ENCODE measurements around the gene TMEM108. TPM values are rescaled to one million over a fixed set of nuclear protein-coding genes. Genes with fewer than 3 reads are reported as not detected.

The TMEM108 gene
- polyA plus RNA-seq, 1 donor (not counting 4 experiments of a cell fraction or from before 2014, with no cell fraction given) = not detected

DNA sequence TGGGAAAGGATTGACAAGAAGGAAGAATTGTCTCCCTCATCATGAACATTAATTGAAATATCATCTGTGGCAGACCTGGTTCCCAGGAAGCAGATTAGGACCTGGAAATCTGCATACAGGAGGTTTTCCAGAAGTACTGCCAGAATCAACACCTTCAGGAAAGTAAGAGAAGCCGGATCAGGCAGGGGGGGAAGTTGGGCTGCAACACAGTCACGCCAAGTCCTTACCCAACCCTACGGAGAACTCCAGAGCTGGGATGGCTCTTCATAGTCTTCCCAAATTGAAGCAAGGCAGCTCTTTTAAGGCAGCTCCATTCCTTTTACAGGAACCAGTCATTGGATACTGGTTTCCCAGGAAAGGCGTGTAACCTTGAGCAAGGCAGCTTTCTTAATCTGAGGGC is 326.5 kb downstream of the TMEM108 start:
- no peaks in the 10 kb centered on the region for H3K36me3 ChIP-seq (ENCODE audit: control insufficient read depth in 2 of 2, extremely low read depth in 1 of 2, insufficient read depth in 2 of 2, low read length in 2 of 2)
- H3K79me2 ChIP-seq (ENCODE audit: control insufficient read depth, insufficient read depth, low read length) = no peaks in the 10 kb centered on the region
- TF ChIP-seq, protein P1, sequence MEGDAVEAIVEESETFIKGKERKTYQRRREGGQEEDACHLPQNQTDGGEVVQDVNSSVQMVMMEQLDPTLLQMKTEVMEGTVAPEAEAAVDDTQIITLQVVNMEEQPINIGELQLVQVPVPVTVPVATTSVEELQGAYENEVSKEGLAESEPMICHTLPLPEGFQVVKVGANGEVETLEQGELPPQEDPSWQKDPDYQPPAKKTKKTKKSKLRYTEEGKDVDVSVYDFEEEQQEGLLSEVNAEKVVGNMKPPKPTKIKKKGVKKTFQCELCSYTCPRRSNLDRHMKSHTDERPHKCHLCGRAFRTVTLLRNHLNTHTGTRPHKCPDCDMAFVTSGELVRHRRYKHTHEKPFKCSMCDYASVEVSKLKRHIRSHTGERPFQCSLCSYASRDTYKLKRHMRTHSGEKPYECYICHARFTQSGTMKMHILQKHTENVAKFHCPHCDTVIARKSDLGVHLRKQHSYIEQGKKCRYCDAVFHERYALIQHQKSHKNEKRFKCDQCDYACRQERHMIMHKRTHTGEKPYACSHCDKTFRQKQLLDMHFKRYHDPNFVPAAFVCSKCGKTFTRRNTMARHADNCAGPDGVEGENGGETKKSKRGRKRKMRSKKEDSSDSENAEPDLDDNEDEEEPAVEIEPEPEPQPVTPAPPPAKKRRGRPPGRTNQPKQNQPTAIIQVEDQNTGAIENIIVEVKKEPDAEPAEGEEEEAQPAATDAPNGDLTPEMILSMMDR (optimal IDR thresholded peaks at IDR 0.05 in 1 of 3, IDR thresholded peaks at IDR 0.05 in 1 of 3, conservative IDR thresholded peaks at IDR 0.05 in 1 of 3; ENCODE audit: extremely low read depth in 1 of 3, insufficient read depth in 2 of 3, low read length in 3 of 3) = no peak
- no peak for TF ChIP-seq EZH2 (IDR thresholded peaks at IDR 0.05; ENCODE audit: low read length)
- dilution Hi-C loops (cut with MboI; ENCODE audit: extremely low pct_ligation_motif_present, low sequenced_read_pairs) = no loop called here
- H3K27ac ChIP-seq (ENCODE audit: control insufficient read depth, insufficient read depth, low read length) = no peak overlapping the region
- peaks cover 7% of the 10 kb centered on the region for H3K27me3 ChIP-seq (ENCODE audit: control insufficient read depth, extremely low read depth, insufficient read depth, low read length)
- no peak overlapping the region for H2AFZ ChIP-seq (ENCODE audit: control insufficient read depth, low read length)
- FAIRE-seq = no peak
- no peaks in the 10 kb centered on the region for H3K9me1 ChIP-seq (ENCODE audit: control insufficient read depth, extremely low read depth, insufficient read depth, low read length)
- DNase-seq (ENCODE audit: low read depth, low spot score) = no peak
- no peak overlapping the region for H3K4me2 ChIP-seq (ENCODE audit: control insufficient read depth, extremely low read depth, insufficient read depth, low read depth, low read length)
- no peak overlapping the region for H3K9ac ChIP-seq (ENCODE audit: control insufficient read depth, extremely low read depth, insufficient read depth, low read length)
- no peaks in the 10 kb centered on the region for H4K20me1 ChIP-seq (ENCODE audit: control insufficient read depth, extremely low read depth, insufficient read depth, low read length)
- H3K4me1 ChIP-seq (ENCODE audit: control insufficient read depth, extremely low read depth, insufficient read depth, low read length) = no peaks in the 10 kb centered on the region
- H3K4me3 ChIP-seq (ENCODE audit: control insufficient read depth in 2 of 3, extremely low read depth in 1 of 3, insufficient read depth in 2 of 3, low read depth in 1 of 3, low read length in 3 of 3) = no peak overlapping the region
- no peaks in the 10 kb centered on the region for H3K9me3 ChIP-seq (ENCODE audit: control insufficient read depth, low read depth, low read length)

DNA sequence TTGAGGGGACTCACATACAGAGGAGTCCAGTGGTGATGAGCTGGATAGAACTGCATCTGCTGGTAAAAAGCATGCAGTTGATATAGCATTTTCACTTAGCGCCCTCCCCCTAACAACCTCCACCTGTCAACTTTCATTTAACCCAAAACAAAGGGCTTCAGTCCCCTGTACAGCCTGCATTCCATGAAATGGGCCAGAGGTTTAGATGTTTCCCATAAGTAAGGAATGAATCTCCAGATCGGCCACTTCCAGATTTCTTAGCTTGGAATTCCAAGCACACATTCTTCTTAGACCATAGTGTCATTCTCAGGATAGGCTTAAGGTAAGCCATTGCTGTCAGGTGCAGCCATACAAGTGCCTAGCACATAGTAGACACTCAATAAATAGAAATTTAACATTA is 328.7 kb downstream of the TMEM108 start:
- dilution Hi-C loops (cut with MboI; ENCODE audit: extremely low pct_ligation_motif_present, low sequenced_read_pairs) = no loop called here
- Histone ChIP-seq H3K79me2 (ENCODE audit: control insufficient read depth, insufficient read depth, low read length) (no peaks in the 10 kb centered on the region), H3K9me1 (ENCODE audit: control insufficient read depth, extremely low read depth, insufficient read depth, low read length) (no peaks in the 10 kb centered on the region), H3K27ac (ENCODE audit: control insufficient read depth, insufficient read depth, low read length) (no peak overlapping the region), H3K36me3 (ENCODE audit: control insufficient read depth in 2 of 2, extremely low read depth in 1 of 2, insufficient read depth in 2 of 2, low read length in 2 of 2) (no peaks in the 10 kb centered on the region), H3K4me1 (ENCODE audit: control insufficient read depth, extremely low read depth, insufficient read depth, low read length) (no peaks in the 10 kb centered on the region), H3K27me3 (ENCODE audit: control insufficient read depth, extremely low read depth, insufficient read depth, low read length) (peaks cover 8% of the 10 kb centered on the region), H3K9me3 (ENCODE audit: control insufficient read depth, low read depth, low read length) (no peaks in the 10 kb centered on the region), H3K9ac (ENCODE audit: control insufficient read depth, extremely low read depth, insufficient read depth, low read length) (no peak overlapping the region), H3K4me2 (ENCODE audit: control insufficient read depth, extremely low read depth, insufficient read depth, low read depth, low read length) (no peak overlapping the region), H4K20me1 (ENCODE audit: control insufficient read depth, extremely low read depth, insufficient read depth, low read length) (no peaks in the 10 kb centered on the region), H2AFZ (ENCODE audit: control insufficient read depth, low read length) (no peak overlapping the region), H3K4me3 (ENCODE audit: control insufficient read depth in 2 of 3, extremely low read depth in 1 of 3, insufficient read depth in 2 of 3, low read depth in 1 of 3, low read length in 3 of 3) (no peak overlapping the region)
- DNase-seq (ENCODE audit: low read depth, low spot score) (no peak), FAIRE-seq (no peak)
- no peak for TF ChIP-seq EZH2 (IDR thresholded peaks at IDR 0.05; ENCODE audit: low read length)
- TF ChIP-seq, protein P1 (optimal IDR thresholded peaks at IDR 0.05 in 1 of 3, IDR thresholded peaks at IDR 0.05 in 1 of 3, conservative IDR thresholded peaks at IDR 0.05 in 1 of 3; ENCODE audit: extremely low read depth in 1 of 3, insufficient read depth in 2 of 3, low read length in 3 of 3) = no peak

Measured in keratinocyte (primary cell).